Raji (cell line): ENCODE measurements around the gene IGFBP7.

Source experiments
- POLR2A ChIP-seq: IDR thresholded peaks from 2 replicates; pipeline ENCODE4 v1.6.1; 2011; ENCODE audit warnings: low read depth, low read length, control low read depth; ENCODE audit not compliant: insufficient read depth

Gene IGFBP7

GRCh38 chr4:57013543-57014120 lies 96.6 kb downstream of the IGFBP7 start:
- TF ChIP-seq POLR2A, result no peak

- TF ChIP-seq POLR2A, result no peak
Observed at GRCh38 chr4:56999751-57000150, 110.4 kb downstream of the IGFBP7 start.

- no peak for TF ChIP-seq POLR2A
Observed at GRCh38 chr4:56995525-56995924, 114.7 kb downstream of the IGFBP7 start.

DNA sequence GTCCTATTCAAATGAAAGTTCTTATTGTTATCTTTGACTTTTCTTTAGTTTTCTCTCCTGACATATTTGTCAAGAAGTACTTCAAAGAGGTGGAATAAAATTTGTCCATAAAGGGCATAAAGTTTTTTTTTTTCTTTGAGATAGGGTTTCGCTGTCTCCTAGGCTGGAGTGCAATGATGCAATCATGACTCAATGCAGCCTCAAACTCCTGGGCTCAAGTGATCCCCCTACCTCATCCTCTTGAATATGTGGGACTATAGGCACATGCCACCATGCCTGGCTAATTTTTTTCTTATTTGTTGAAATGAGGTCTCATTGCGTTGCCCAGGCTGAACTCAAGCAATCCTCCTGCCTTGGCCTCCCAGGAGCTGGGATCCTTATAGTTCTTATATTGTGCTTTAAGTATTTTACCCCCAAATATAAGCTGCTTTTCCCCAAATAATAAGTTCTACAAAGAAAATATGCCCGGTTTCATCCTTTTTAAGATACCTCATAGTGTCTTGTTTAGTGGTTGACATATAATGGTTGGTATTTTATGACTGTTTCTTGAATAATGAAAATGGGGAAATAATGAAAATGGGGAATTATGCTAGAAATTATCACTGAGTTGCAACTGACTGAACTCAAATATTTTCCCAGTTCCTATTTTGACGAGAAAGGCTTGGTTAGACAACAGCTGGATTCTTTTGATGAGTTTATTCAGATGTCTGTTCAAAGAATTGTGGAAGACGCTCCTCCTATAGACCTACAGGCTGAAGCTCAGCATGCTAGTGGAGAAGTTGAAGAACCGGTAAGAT lies 119.9 kb downstream of the IGFBP7 start:
- no peak for TF ChIP-seq POLR2A

GRCh38 chr4:56986952-56987351 lies 123.2 kb downstream of the IGFBP7 start:
- TF ChIP-seq POLR2A, result no peak

- no peak for TF ChIP-seq POLR2A
Observed at GRCh38 chr4:56986192-56986591, 124.0 kb downstream of the IGFBP7 start.

DNA sequence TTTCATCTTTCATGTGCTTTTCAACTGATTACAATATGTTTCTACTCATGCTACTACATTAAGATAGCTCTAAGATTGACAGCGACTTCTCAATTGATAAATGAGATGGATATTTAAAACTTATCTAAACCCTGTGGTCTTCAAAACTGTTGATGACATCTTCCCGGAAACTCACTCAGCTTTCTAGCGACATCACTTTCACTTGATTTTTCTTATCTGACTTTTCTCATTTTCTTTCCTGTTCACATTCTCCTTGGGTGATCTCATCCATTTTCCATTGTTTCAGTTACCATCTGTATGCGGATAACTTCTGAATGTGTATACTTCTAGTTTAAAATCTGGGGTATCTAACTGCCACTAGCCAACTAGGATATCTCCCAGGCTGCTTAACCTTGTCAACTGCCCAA lies 128.4 kb downstream of the IGFBP7 start:
- no peak for TF ChIP-seq POLR2A
